HUES64 (cell line): ENCODE measurements around the gene ATN1.

Experiments
- H3K27ac ChIP-seq: 2 replicates; pipeline ENCODE4 v1.7.0; 2013; ENCODE audit warnings: low read depth, low read length, inconsistent platforms
- H3K27me3 ChIP-seq: 2 replicates; pipeline ENCODE4 v1.6.1; 2013; ENCODE audit warnings: mild to moderate bottlenecking, low read length; ENCODE audit not compliant: insufficient read depth
- H3K36me3 ChIP-seq: 2 replicates; pipeline ENCODE4 v1.6.1; 2013; ENCODE audit warnings: mild to moderate bottlenecking, low read length; ENCODE audit not compliant: insufficient read depth
- H3K4me1 ChIP-seq: 2 replicates; pipeline ENCODE4 v1.6.1; 2013; ENCODE audit warnings: mild to moderate bottlenecking, low read length, moderate library complexity; ENCODE audit not compliant: insufficient read depth
- H3K4me3 ChIP-seq: 2 replicates; pipeline ENCODE4 v1.5.1; 2013; ENCODE audit warnings: mild to moderate bottlenecking, low read length, moderate library complexity
- H3K9ac ChIP-seq: 2 replicates; pipeline ENCODE4 v1.6.1; 2013; ENCODE audit warnings: mild to moderate bottlenecking, low read depth, low read length
- H3K9me3 ChIP-seq: 2 replicates; pipeline ENCODE4 v1.6.1; 2013; ENCODE audit warnings: low read depth, low read length; ENCODE audit not compliant: insufficient read depth
- WGBS: fragments of 150-250, 120-280 bp; methylation state at CpG from one replicate; pipeline ENCODE4 v1.1.7; 2013; ENCODE audit warnings: missing lambda C conversion rate; 5-methylcytosine and 5-hydroxymethylcytosine counted together

ATN1 gene

GRCh38 chr12:6916426-6917200 lies 11.1 kb upstream of the ATN1 start:
- Histone ChIP-seq H3K9ac (no peak overlapping the region), H3K27me3 (no peaks in the 10 kb centered on the region), H3K4me3 (no peak overlapping the region), H3K4me1 (peaks cover 14% of the 10 kb centered on the region; the same call in 1 of the 2 replicates), H3K27ac (no peak overlapping the region), H3K9me3 (no peaks in the 10 kb centered on the region), H3K36me3 (peaks cover 44% of the 10 kb centered on the region)
- 88% methylated on average over 11 of the region's 11 CpGs for WGBS

GRCh38 chr12:6917491-6918231 lies 10.1 kb upstream of the ATN1 start:
- WGBS, result 77% methylated on average over 14 of the region's 14 CpGs
- peaks cover 54% of the 10 kb centered on the region for H3K36me3 ChIP-seq
- H3K9me3 ChIP-seq, result no peaks in the 10 kb centered on the region
- peaks cover 14% of the 10 kb centered on the region; the same call in 1 of the 2 replicates for H3K4me1 ChIP-seq
- no peaks in the 10 kb centered on the region for H3K27me3 ChIP-seq
- H3K27ac ChIP-seq, result no peak overlapping the region
- H3K9ac ChIP-seq, result no peak overlapping the region
- no peak overlapping the region for H3K4me3 ChIP-seq

- 80% methylated on average over 7 of the region's 7 CpGs for WGBS
- H3K4me1 ChIP-seq, result peaks cover 6% of the 10 kb centered on the region
- H3K9ac ChIP-seq, result no peak overlapping the region
- H3K27ac ChIP-seq, result no peak overlapping the region
- H3K4me3 ChIP-seq, result no peak overlapping the region
- H3K36me3 ChIP-seq, result peaks cover 64% of the 10 kb centered on the region
- no peaks in the 10 kb centered on the region for H3K27me3 ChIP-seq
- H3K9me3 ChIP-seq, result no peaks in the 10 kb centered on the region
Observed at GRCh38 chr12:6919588-6919987, 8.2 kb upstream of the ATN1 start.

GRCh38 chr12:6921539-6921938 lies 6.2 kb upstream of the ATN1 start:
- H3K9ac ChIP-seq, result no peak overlapping the region
- no peak overlapping the region for H3K27ac ChIP-seq
- H3K27me3 ChIP-seq, result no peaks in the 10 kb centered on the region
- H3K4me1 ChIP-seq, result peaks cover 20% of the 10 kb centered on the region
- WGBS, result 92% methylated on average over 7 of the region's 7 CpGs
- no peak overlapping the region for H3K4me3 ChIP-seq
- H3K36me3 ChIP-seq, result peaks cover 57% of the 10 kb centered on the region
- no peaks in the 10 kb centered on the region for H3K9me3 ChIP-seq

DNA sequence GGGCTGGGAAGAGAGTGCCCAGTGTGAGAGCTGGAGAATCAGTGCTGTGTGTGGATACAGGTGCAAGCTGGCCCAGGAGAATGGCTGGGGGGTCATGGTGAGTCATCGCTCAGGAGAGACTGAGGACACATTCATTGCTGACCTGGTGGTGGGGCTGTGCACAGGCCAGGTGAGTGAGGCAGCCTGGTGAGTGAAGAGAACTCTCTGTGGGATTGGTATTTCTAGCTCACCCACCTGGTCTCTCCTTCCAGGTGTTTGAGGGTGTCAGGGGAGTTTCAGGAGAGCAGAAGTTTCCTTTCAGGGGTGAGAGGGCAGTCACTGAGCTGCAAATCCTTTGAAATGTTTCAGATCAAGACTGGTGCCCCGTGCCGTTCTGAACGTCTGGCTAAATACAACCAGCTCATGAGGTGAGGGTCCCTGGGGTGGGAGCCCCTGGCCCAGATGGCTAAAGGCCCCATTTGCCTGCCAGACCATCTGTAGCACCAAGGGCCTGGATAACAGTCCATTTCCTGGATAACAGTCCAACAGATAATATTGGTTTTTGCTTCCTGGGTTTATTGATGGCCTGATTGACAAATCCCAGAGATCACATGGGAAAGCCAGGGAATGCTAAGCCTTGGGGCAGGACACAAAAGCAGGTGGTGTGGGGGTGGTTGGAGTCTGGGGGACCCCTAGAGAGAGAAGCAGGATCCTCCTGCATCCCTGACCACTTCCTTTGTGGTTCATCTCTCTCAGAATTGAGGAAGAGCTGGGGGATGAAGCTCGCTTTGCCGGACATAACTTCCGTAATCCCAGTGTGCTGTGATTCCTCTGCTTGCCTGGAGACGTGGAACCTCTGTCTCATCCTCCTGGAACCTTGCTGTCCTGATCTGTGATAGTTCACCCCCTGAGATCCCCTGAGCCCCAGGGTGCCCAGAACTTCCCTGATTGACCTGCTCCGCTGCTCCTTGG lies 5.5 kb upstream of the ATN1 start:
- H3K4me3 ChIP-seq, result no peak overlapping the region
- peaks cover 20% of the 10 kb centered on the region for H3K4me1 ChIP-seq
- no peaks in the 10 kb centered on the region for H3K27me3 ChIP-seq
- peaks cover 50% of the 10 kb centered on the region for H3K36me3 ChIP-seq
- 92% methylated on average over 9 of the region's 9 CpGs for WGBS
- no peak overlapping the region for H3K9ac ChIP-seq
- no peaks in the 10 kb centered on the region for H3K9me3 ChIP-seq
- H3K27ac ChIP-seq, result no peak overlapping the region

- Histone ChIP-seq H3K4me3 (no peak overlapping the region), H3K27ac (no peak overlapping the region), H3K9me3 (no peaks in the 10 kb centered on the region), H3K4me1 (peaks cover 20% of the 10 kb centered on the region), H3K27me3 (no peaks in the 10 kb centered on the region), H3K36me3 (peaks cover 42% of the 10 kb centered on the region), H3K9ac (no peak overlapping the region)
- WGBS, result 91% methylated on average over 8 of the region's 10 CpGs
Observed at GRCh38 chr12:6923003-6923732, 4.6 kb upstream of the ATN1 start.

DNA sequence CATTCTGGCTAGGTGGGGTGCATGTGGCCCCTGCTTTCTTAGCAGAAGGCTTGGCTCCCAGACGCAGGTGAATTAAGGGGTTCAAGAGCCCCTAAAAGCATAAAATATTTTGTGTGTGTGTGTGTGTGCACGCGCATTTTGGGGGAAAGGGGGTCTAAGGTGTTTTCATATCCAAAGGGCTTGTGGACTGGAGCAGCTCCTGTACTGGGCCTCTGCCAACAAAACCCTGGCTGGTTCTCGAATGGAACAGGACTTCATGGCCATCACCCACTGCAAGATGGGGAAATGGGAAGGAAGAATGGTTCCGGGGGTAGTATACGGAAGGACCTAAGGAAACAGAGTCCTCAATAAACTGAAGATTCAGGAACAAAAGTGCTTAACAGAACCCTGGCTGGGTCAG lies 3.9 kb upstream of the ATN1 start:
- peaks cover 41% of the 10 kb centered on the region for H3K36me3 ChIP-seq
- no peak overlapping the region for H3K27ac ChIP-seq
- WGBS, result 87% methylated on average over 6 of the region's 6 CpGs
- H3K27me3 ChIP-seq, result no peaks in the 10 kb centered on the region
- H3K9me3 ChIP-seq, result no peaks in the 10 kb centered on the region
- no peak overlapping the region for H3K4me3 ChIP-seq
- peaks cover 20% of the 10 kb centered on the region for H3K4me1 ChIP-seq
- H3K9ac ChIP-seq, result no peak overlapping the region

- Histone ChIP-seq H3K9ac (peak overlapping the region; percentile 57), H3K9me3 (no peaks in the 10 kb centered on the region), H3K27me3 (no peaks in the 10 kb centered on the region), H3K4me3 (peak overlapping the region; percentile 53), H3K4me1 (peaks cover 31% of the 10 kb centered on the region), H3K36me3 (peaks cover 28% of the 10 kb centered on the region), H3K27ac (peak overlapping the region; percentile 93)
- WGBS, result 46% methylated on average over 1 of the region's 1 CpG
Observed at GRCh38 chr12:6925239-6925539, 2.6 kb upstream of the ATN1 start.

DNA sequence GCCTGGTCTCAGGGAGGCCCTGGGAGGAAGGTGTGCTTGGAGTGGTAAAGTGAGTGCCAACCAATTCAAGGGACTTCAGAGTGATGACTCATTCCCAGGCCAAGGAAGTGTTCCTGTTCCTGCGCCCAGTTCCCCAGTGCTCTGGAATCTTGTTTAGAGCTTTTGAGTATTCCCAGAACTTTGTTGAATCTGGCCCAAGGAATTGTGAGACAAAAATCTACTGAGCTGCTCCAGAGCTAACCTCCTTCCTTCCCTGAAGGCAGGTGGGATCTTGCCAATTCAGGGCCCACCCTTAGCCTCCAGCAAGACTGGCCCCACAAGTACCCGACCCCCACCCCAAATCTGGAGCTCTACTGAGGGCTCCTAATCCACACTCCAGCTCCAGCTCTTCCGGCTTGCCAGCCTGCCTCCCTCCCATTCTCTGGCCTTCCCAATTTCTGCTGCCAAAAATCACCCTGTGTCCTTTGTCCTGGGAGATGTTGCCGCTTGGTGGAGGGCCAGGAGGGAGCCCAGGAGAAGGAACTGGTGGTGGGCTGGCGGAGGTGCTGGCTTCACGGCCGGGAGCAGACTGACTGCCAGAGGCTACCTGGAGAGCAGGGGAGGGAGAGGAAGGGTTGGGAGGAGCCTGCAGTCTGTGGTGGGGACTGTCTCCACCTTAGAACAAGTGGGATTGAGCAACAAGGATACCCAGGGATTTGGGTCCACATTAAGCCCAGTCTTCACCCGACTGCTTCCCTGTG lies 2.0 kb upstream of the ATN1 start:
- peak overlapping the region; percentile 57 for H3K9ac ChIP-seq
- WGBS, result 4% methylated on average over 8 of the region's 8 CpGs
- peak overlapping the region; percentile 53 for H3K4me3 ChIP-seq
- H3K36me3 ChIP-seq, result peaks cover 28% of the 10 kb centered on the region
- no peaks in the 10 kb centered on the region for H3K27me3 ChIP-seq
- peaks cover 32% of the 10 kb centered on the region for H3K4me1 ChIP-seq
- H3K9me3 ChIP-seq, result no peaks in the 10 kb centered on the region
- H3K27ac ChIP-seq, result peak overlapping the region; percentile 93

GRCh38 chr12:6928022-6928702 lies 403 bp downstream of the ATN1 start:
- Histone ChIP-seq H3K27ac (peak overlapping the region; percentile 40), H3K36me3 (peaks cover 20% of the 10 kb centered on the region)

More at GRCh38 chr12:6928022-6928702, 403 bp downstream of the ATN1 start:
- H3K9ac ChIP-seq, result peak overlapping the region; percentile 81
- peaks cover 32% of the 10 kb centered on the region for H3K4me1 ChIP-seq
- no peaks in the 10 kb centered on the region for H3K27me3 ChIP-seq
- WGBS, result under 1% methylated on average over 76 of the region's 79 CpGs
- H3K4me3 ChIP-seq, result peak overlapping the region; percentile 80
- H3K9me3 ChIP-seq, result no peaks in the 10 kb centered on the region
